Naive thymus-derived CD8-positive, alpha-beta T cell (primary cell): Measurements from ENCODE around the gene CTRB2. TPM values are rescaled to one million over a fixed set of nuclear protein-coding genes. Genes with fewer than 3 reads are reported as not detected.

Source experiments
- ATAC-seq, 2 donors: fragments of 150-1000 bp; cut with Tn5 transposase in 1 of 2; sonication (Bioruptor Pico), chemical (Tn5 transposase) in 1 of 2; 1 replicate in 1 of 2; 2 replicates in 1 of 2; pipeline ENCODE4 v1.10.0; 2021; ENCODE audit warnings: mild to moderate bottlenecking in 2 of 2, moderate library complexity in 2 of 2
- POLR2A ChIA-PET: fragments of 350-600 bp; sonication (Branson Sonifier 250); formaldehyde crosslinking; loops from one replicate; lab custom pipeline; 2021; ENCODE audit warnings: antibody characterized with exemption; lab: Charles Lee
- DNase-seq, 10 donors: peaks; one replicate each; pipeline versions ENCODE4 v3.0.0 to v3.0.0-alpha.2; 2020 to 2022
- H3K27ac Mint-ChIP-seq, 10 donors: one replicate each; pipeline ENCODE4 v1.8.0; 2020 to 2022; ENCODE audit warnings: mild to moderate bottlenecking in 10 of 10, mixed read lengths in 10 of 10, moderate library complexity in 4 of 10, inconsistent platforms in 1 of 10
- H3K27me3 Mint-ChIP-seq, 5 donors: one replicate each; pipeline ENCODE4 v1.8.0; 2021 to 2022; ENCODE audit warnings: mixed read lengths in 5 of 5
- H3K36me3 Mint-ChIP-seq, 3 donors: one replicate each; pipeline ENCODE4 v1.8.0; 2020 to 2022; ENCODE audit warnings: mixed read lengths in 3 of 3, mild to moderate bottlenecking in 2 of 3, inconsistent platforms in 1 of 3
- H3K4me1 Mint-ChIP-seq, 4 donors: one replicate each; pipeline ENCODE4 v1.8.0; 2021 to 2022; ENCODE audit warnings: mixed read lengths in 4 of 4
- H3K4me3 Mint-ChIP-seq, 10 donors: one replicate each; pipeline ENCODE4 v1.8.0; 2020 to 2022; ENCODE audit warnings: mild to moderate bottlenecking in 10 of 10, mixed read lengths in 10 of 10, moderate library complexity in 6 of 10, inconsistent platforms in 1 of 10
- H3K9me3 Mint-ChIP-seq, 9 donors: one replicate each; pipeline ENCODE4 v1.8.0; 2020 to 2022; ENCODE audit warnings: mixed read lengths in 9 of 9, mild to moderate bottlenecking in 3 of 9, inconsistent platforms in 1 of 9, moderate library complexity in 1 of 9
- polyA plus RNA-seq, 3 donors: library from polyadenylated mRNA; unstranded; fragments of 300-500 nt; fragmentation: Illumina TruSeq; gene quantifications; one replicate each; pipeline ENCODE4 v1.2.3, GENCODE V29; 2021
- total RNA-seq, 8 experiments: library from RNA in 2 of 8; stranded (reverse) in 2 of 8; gene quantifications; one replicate each; pipeline ENCODE4 v1.2.3 and lab custom pipeline; 2021 to 2026

Gene CTRB2
- total and polyA plus RNA-seq, 5 experiments from 2014 or later, result not detected

GRCh38 chr16:75193265-75193650 is 13.7 kb downstream of the CTRB2 start:
- ATAC-seq, result no peak
- H3K9me3 Mint-ChIP-seq, result no peaks in the 10 kb centered on the region
- POLR2A ChIA-PET, result no interaction called here
- DNase-seq, result no peak
- H3K4me1 Mint-ChIP-seq, result no peaks in the 10 kb centered on the region
- H3K27me3 Mint-ChIP-seq, result peaks cover 9 to 37% (median 24%) of the 10 kb centered on the region in 5 donors
- peak overlapping the region in 2 of 10 donors; percentile 38 to 63 for H3K27ac Mint-ChIP-seq
- no peaks in the 10 kb centered on the region for H3K36me3 Mint-ChIP-seq
- H3K4me3 Mint-ChIP-seq, result no peak overlapping the region

- H3K27ac Mint-ChIP-seq, result peak overlapping the region in 1 of 10 donors; percentile 63
- H3K4me1 Mint-ChIP-seq, result no peaks in the 10 kb centered on the region
- ATAC-seq, result no peak
- no peaks in the 10 kb centered on the region for H3K36me3 Mint-ChIP-seq
- DNase-seq, result no peak
- H3K9me3 Mint-ChIP-seq, result no peaks in the 10 kb centered on the region
- POLR2A ChIA-PET, result no interaction called here
- H3K27me3 Mint-ChIP-seq, result peaks cover 7 to 32% (median 19%) of the 10 kb centered on the region in 5 donors
- no peak overlapping the region for H3K4me3 Mint-ChIP-seq
Observed at GRCh38 chr16:75192606-75193264, 14.2 kb downstream of the CTRB2 start.

- no peaks in the 10 kb centered on the region for H3K36me3 Mint-ChIP-seq
- no peak overlapping the region for H3K4me3 Mint-ChIP-seq
- no peaks in the 10 kb centered on the region for H3K9me3 Mint-ChIP-seq
- H3K27ac Mint-ChIP-seq, result no peak overlapping the region
- peaks cover 2 to 19% (median 13%) of the 10 kb centered on the region in 5 donors for H3K27me3 Mint-ChIP-seq
- DNase-seq, result no peak
- POLR2A ChIA-PET, result interaction anchor here (0.6 kb wide), 1 partner anchor 26 kb away, joined by 3 read pairs; no protein-coding TSS in a partner anchor
- H3K4me1 Mint-ChIP-seq, result no peaks in the 10 kb centered on the region
- ATAC-seq, result no peak
Observed at GRCh38 chr16:75189638-75190245, 17.2 kb downstream of the CTRB2 start.

- POLR2A ChIA-PET, result no interaction called here
- Mint-ChIP-seq H3K9me3 (no peaks in the 10 kb centered on the region), H3K36me3 (no peaks in the 10 kb centered on the region), H3K27ac (no peak overlapping the region), H3K4me3 (no peak overlapping the region), H3K4me1 (no peaks in the 10 kb centered on the region), H3K27me3 (peaks cover 2 to 19% (median 15%) of the 10 kb centered on the region in 5 donors)
- DNase-seq, result no peak
- ATAC-seq, result no peak
Observed at GRCh38 chr16:75188832-75189477, 18.0 kb downstream of the CTRB2 start.

GRCh38 chr16:75181630-75182029 is 25.3 kb downstream of the CTRB2 start:
- no peaks in the 10 kb centered on the region for H3K4me1 Mint-ChIP-seq
- H3K9me3 Mint-ChIP-seq, result peaks cover 0 to 36% (median 19%) of the 10 kb centered on the region in 9 donors
- POLR2A ChIA-PET, result no interaction called here
- ATAC-seq (no peak), DNase-seq (no peak)
- H3K36me3 Mint-ChIP-seq, result peaks cover 0 to 14% (median 6%) of the 10 kb centered on the region in 3 donors
- no peak overlapping the region for H3K4me3 Mint-ChIP-seq
- H3K27me3 Mint-ChIP-seq, result peaks cover 0 to 12% (median 2%) of the 10 kb centered on the region in 5 donors
- H3K27ac Mint-ChIP-seq, result no peak overlapping the region

GRCh38 chr16:75179208-75179607 is 27.8 kb downstream of the CTRB2 start:
- no peak for DNase-seq
- Mint-ChIP-seq H3K4me3 (no peak overlapping the region), H3K36me3 (peaks cover 0 to 23% (median 8%) of the 10 kb centered on the region in 3 donors), H3K27me3 (peaks cover 0 to 8% (median 0%) of the 10 kb centered on the region in 5 donors), H3K27ac (no peak overlapping the region), H3K9me3 (peaks cover 0 to 59% (median 30%) of the 10 kb centered on the region in 9 donors), H3K4me1 (no peaks in the 10 kb centered on the region)
- ATAC-seq, result no peak
- POLR2A ChIA-PET, result no interaction called here

GRCh38 chr16:75176926-75177325 is 30.0 kb downstream of the CTRB2 start:
- peaks cover 3 to 43% (median 29%) of the 10 kb centered on the region in 3 donors for H3K36me3 Mint-ChIP-seq
- POLR2A ChIA-PET, result no interaction called here
- no peak for DNase-seq
- H3K9me3 Mint-ChIP-seq, result peaks cover 19 to 82% (median 53%) of the 10 kb centered on the region in 9 donors
- peaks cover 0 to 6% (median 0%) of the 10 kb centered on the region in 5 donors for H3K27me3 Mint-ChIP-seq
- H3K4me1 Mint-ChIP-seq, result no peaks in the 10 kb centered on the region
- no peak for ATAC-seq
- no peak overlapping the region for H3K4me3 Mint-ChIP-seq
- H3K27ac Mint-ChIP-seq, result no peak overlapping the region

- POLR2A ChIA-PET, result no interaction called here
- H3K9me3 Mint-ChIP-seq, result peaks cover 19 to 96% (median 59%) of the 10 kb centered on the region in 9 donors
Observed at GRCh38 chr16:75175074-75175473, 31.9 kb downstream of the CTRB2 start.

GRCh38 chr16:75172578-75172977 is 34.4 kb downstream of the CTRB2 start:
- DNase-seq, result no peak
- Mint-ChIP-seq H3K27me3 (peaks cover 0 to 3% (median 0%) of the 10 kb centered on the region in 5 donors), H3K4me3 (no peak overlapping the region), H3K36me3 (peaks cover 42 to 71% (median 71%) of the 10 kb centered on the region in 3 donors), H3K9me3 (peaks cover 21 to 97% (median 75%) of the 10 kb centered on the region in 9 donors), H3K27ac (no peak overlapping the region), H3K4me1 (no peaks in the 10 kb centered on the region)
- POLR2A ChIA-PET, result no interaction called here
- no peak for ATAC-seq

More at GRCh38 chr16:75175074-75175473, 31.9 kb downstream of the CTRB2 start:
- Mint-ChIP-seq H3K27me3 (peaks cover 0 to 3% (median 0%) of the 10 kb centered on the region in 5 donors), H3K27ac (no peak overlapping the region), H3K36me3 (peaks cover 17 to 60% (median 48%) of the 10 kb centered on the region in 3 donors), H3K4me1 (no peaks in the 10 kb centered on the region), H3K4me3 (no peak overlapping the region)
- no peak for ATAC-seq
- no peak for DNase-seq

- no peaks in the 10 kb centered on the region for H3K4me1 Mint-ChIP-seq
- POLR2A ChIA-PET, result no interaction called here
- H3K36me3 Mint-ChIP-seq, result peaks cover 68 to 91% (median 68%) of the 10 kb centered on the region in 3 donors
- no peak overlapping the region for H3K4me3 Mint-ChIP-seq
- no peak overlapping the region for H3K27ac Mint-ChIP-seq
- no peaks in the 10 kb centered on the region for H3K27me3 Mint-ChIP-seq
- ATAC-seq (no peak), DNase-seq (no peak)
- H3K9me3 Mint-ChIP-seq, result peaks cover 19 to 93% (median 64%) of the 10 kb centered on the region in 9 donors
Observed at GRCh38 chr16:75169899-75170405, 37.0 kb downstream of the CTRB2 start.

- no peak for ATAC-seq
- Mint-ChIP-seq H3K9me3 (peaks cover 0 to 10% (median 3%) of the 10 kb centered on the region in 9 donors), H3K27me3 (no peaks in the 10 kb centered on the region), H3K4me3 (no peak overlapping the region), H3K27ac (peak overlapping the region in 2 of 10 donors; percentile 19 to 27), H3K36me3 (peaks cover 11 to 67% (median 39%) of the 10 kb centered on the region in 3 donors), H3K4me1 (peaks cover 2 to 10% (median 6%) of the 10 kb centered on the region in 4 donors)
- DNase-seq, result no peak
- POLR2A ChIA-PET, result no interaction called here
Observed at GRCh38 chr16:75160386-75160785, 46.6 kb downstream of the CTRB2 start.
